HCT116 (cell line): ENCODE measurements around the gene ITGAE. TPM values are rescaled to one million over a fixed set of nuclear protein-coding genes. Genes with fewer than 3 reads are reported as not detected.

Experiments used
- ATAC-seq: fragments of 200-7000 bp; cut with Tn5 transposase; 2 replicates; pipeline ENCODE4 v1.9.1; 2020; ENCODE audit warnings: mild to moderate bottlenecking, moderate library complexity
- BruUV-seq: library from RNA; stranded (reverse); fragments of 400-500 nt; replicated peaks from 2 replicates; lab custom pipeline; 2021; lab: Mats Ljungman, UMichigan
- CTCF ChIA-PET: fragments of 300-600 bp; sonication (Branson Sonifier 250); formaldehyde crosslinking; loops from one replicate; lab custom pipeline; 2021; ENCODE audit warnings: antibody characterized with exemption; lab: Charles Lee
- POLR2A ChIA-PET: fragments of 300-600, 350-600 bp; sonication (Branson Sonifier 250); formaldehyde crosslinking; loops from one replicate; lab custom pipeline; 2021; ENCODE audit warnings: antibody characterized with exemption; lab: Charles Lee
- RAD21 ChIA-PET, 2 experiments: fragments of 300-600 bp; sonication (Branson Sonifier 250); formaldehyde crosslinking; loops; one replicate each; lab custom pipeline; 2023; ENCODE audit warnings: low total read pairs in 2 of 2; ENCODE audit not compliant: uncharacterized antibody in 2 of 2, unreplicated experiment in 2 of 2, low non-redundant PET in 1 of 2; lab: Charles Lee
- DNase-seq: peaks from one replicate; pipeline ENCODE4 v3.0.0-alpha.2; 2010; ENCODE audit warnings: low read depth, low spot score
- H2AFZ ChIP-seq: fragments of 200-600 bp; shearing (Covaris generic), sonication (generic); 2 replicates; pipeline ENCODE4 v1.6.1; 2017; ENCODE audit warnings: low read depth, mixed run types, mixed read lengths, antibody characterized with exemption, low read length; ENCODE audit not compliant: poor library complexity, severe bottlenecking
- H3K27ac ChIP-seq: 2 replicates; pipeline ENCODE4 v1.5.1; 2012; ENCODE audit warnings: low read depth, low read length
- H3K27me3 ChIP-seq: fragments of 200-600 bp; sonication (generic); 2 replicates; pipeline ENCODE4 v1.6.1; 2016; ENCODE audit warnings: mixed run types, low read length, mixed read lengths; ENCODE audit not compliant: insufficient read depth
- H3K36me3 ChIP-seq, 2 experiments: fragments of 200-500 bp in 1 of 2; fragments of 200-600 bp in 1 of 2; sonication (Bioruptor generic) in 1 of 2; sonication (generic) in 1 of 2; 2 replicates each; pipeline versions ENCODE4 v1.5.1 to v1.6.1; 2014 to 2016; ENCODE audit warnings: low read length in 2 of 2, inconsistent platforms in 1 of 2, mixed read lengths in 1 of 2, mixed run types in 1 of 2; ENCODE audit not compliant: insufficient read depth in 2 of 2, control insufficient read depth in 1 of 2
- H3K4me1 ChIP-seq, 2 experiments: fragments of 200-600 bp in 1 of 2; sonication (generic) in 1 of 2; 2 replicates each; pipeline versions ENCODE4 v1.5.1 to v1.6.1; 2012 to 2017; ENCODE audit warnings: low read length in 2 of 2, inconsistent platforms in 1 of 2, mild to moderate bottlenecking in 1 of 2, mixed read lengths in 1 of 2, mixed run types in 1 of 2, moderate library complexity in 1 of 2; ENCODE audit not compliant: insufficient read depth in 2 of 2, control insufficient read depth in 1 of 2
- H3K4me2 ChIP-seq: fragments of 200-600 bp; sonication (generic); 2 replicates; pipeline ENCODE4 v1.6.1; 2017; ENCODE audit warnings: mixed run types, low read length, mixed read lengths
- H3K4me3 ChIP-seq, 2 experiments: fragments of 200-600 bp in 1 of 2; sonication (generic) in 1 of 2; replicated peaks in 1 of 2; 2 replicates each; pipeline ENCODE4 v1.5.1; 2011 to 2016; ENCODE audit warnings: low read length in 2 of 2, control low read depth in 1 of 2, low read depth in 1 of 2, mild to moderate bottlenecking in 1 of 2, mixed read lengths in 1 of 2, mixed run types in 1 of 2
- H3K79me2 ChIP-seq: fragments of 200-600 bp; sonication (generic); 2 replicates; pipeline ENCODE4 v1.6.1; 2017; ENCODE audit warnings: mild to moderate bottlenecking, mixed run types, low read length, moderate library complexity, mixed read lengths; ENCODE audit not compliant: insufficient read depth
- H3K9ac ChIP-seq: fragments of 200-600 bp; sonication (generic); 2 replicates; pipeline ENCODE4 v1.6.1; 2016; ENCODE audit warnings: low read length, mixed read lengths
- H3K9me2 ChIP-seq: fragments of 200-600 bp; sonication (generic), shearing (Covaris generic); 2 replicates; pipeline ENCODE4 v1.6.1; 2017; ENCODE audit warnings: mixed run types, mild to moderate bottlenecking, moderate library complexity; ENCODE audit not compliant: insufficient read depth
- H3K9me3 ChIP-seq, 2 experiments: fragments of 200-500 bp in 1 of 2; fragments of 200-600 bp in 1 of 2; sonication (Bioruptor generic) in 1 of 2; sonication (generic) in 1 of 2; 2 replicates each; pipeline ENCODE4 v1.6.1; 2014 to 2017; ENCODE audit warnings: low read length in 2 of 2, mixed read lengths in 2 of 2, inconsistent platforms in 1 of 2, low read depth in 1 of 2, mild to moderate bottlenecking in 1 of 2, mixed run types in 1 of 2, moderate library complexity in 1 of 2; ENCODE audit not compliant: control insufficient read depth in 1 of 2, insufficient read depth in 1 of 2
- H4K20me1 ChIP-seq: fragments of 200-600 bp; sonication (generic), shearing (Covaris generic); 2 replicates; pipeline ENCODE4 v1.6.1; 2017; ENCODE audit warnings: mixed run types, mild to moderate bottlenecking, moderate library complexity; ENCODE audit not compliant: insufficient read depth
- CBX3 ChIP-seq: IDR thresholded peaks from 2 replicates; pipeline ENCODE4 v1.6.1; 2012; ENCODE audit warnings: low read depth
- CEBPB ChIP-seq: IDR thresholded peaks from 2 replicates; pipeline ENCODE4 v1.6.1; 2012; ENCODE audit warnings: low read depth
- EGR1 ChIP-seq: IDR thresholded peaks from 2 replicates; pipeline ENCODE4 v1.6.1; 2012; ENCODE audit warnings: low read depth
- EZH2 ChIP-seq: fragments of 200-600 bp; sonication (generic); IDR thresholded peaks from 2 replicates; pipeline ENCODE4 v1.6.1; 2017; ENCODE audit warnings: antibody characterized with exemption, mixed run types
- EZH2phosphoT487 ChIP-seq: fragments of 200-600 bp; IDR thresholded peaks from 2 replicates; pipeline ENCODE4 v1.6.1; 2018; ENCODE audit warnings: antibody characterized with exemption, borderline replicate concordance
- JUND ChIP-seq: IDR thresholded peaks from 2 replicates; pipeline ENCODE4 v1.6.1; 2012
- MAX ChIP-seq: IDR thresholded peaks from 2 replicates; pipeline ENCODE4 v1.6.1; 2012
- POLR2A ChIP-seq: IDR thresholded peaks from 2 replicates; pipeline ENCODE4 v1.7.0; 2011; ENCODE audit warnings: borderline replicate concordance; ENCODE audit not compliant: insufficient read depth, insufficient read length; ENCODE audit errors: extremely low read depth
- RAD21 ChIP-seq: IDR thresholded peaks from 2 replicates; pipeline ENCODE4 v1.6.1; 2012; ENCODE audit warnings: low read depth, mild to moderate bottlenecking
- SP1 ChIP-seq: IDR thresholded peaks from 2 replicates; pipeline ENCODE4 v1.6.1; 2012; ENCODE audit warnings: low read depth
- TCF7L2 ChIP-seq: IDR thresholded peaks from 2 replicates; pipeline ENCODE4 v1.7.0; 2011; ENCODE audit warnings: borderline replicate concordance, inconsistent platforms; ENCODE audit not compliant: insufficient read depth, insufficient read length; ENCODE audit errors: extremely low read depth
- ZBTB33 ChIP-seq: IDR thresholded peaks from 2 replicates; pipeline ENCODE4 v1.6.1; 2011; ENCODE audit warnings: mild to moderate bottlenecking, low read length, moderate library complexity; ENCODE audit not compliant: insufficient replicate concordance; ENCODE audit errors: extremely low read depth
- ZFX ChIP-seq: fragments of 450-650 bp; IDR thresholded peaks from 2 replicates; pipeline ENCODE4 v1.6.1; 2017
- intact Hi-C: fragments of 100-400 bp; cut with micrococcal nuclease; formaldehyde crosslinking; loops from 2 replicates; pipeline ENCODE4 v1.10.0; 2022
- total RNA-seq: library from RNA; stranded (reverse); gene quantifications from one replicate; pipeline ENCODE4 v1.2.1, GENCODE V29; 2021; ENCODE audit not compliant: unreplicated experiment

The ITGAE gene
- total RNA-seq, 1 experiment from 2014 or later, result 19.9 TPM

GRCh38 chr17:3751836-3752235, 49.2 kb downstream of the ITGAE start (continued):
- TF ChIP-seq EZH2 (no peak), RAD21 (no peak), JUND (no peak), EGR1 (no peak), SP1 (no peak), ZBTB33 (no peak), POLR2A (no peak), CBX3 (no peak), ZFX (no peak), TCF7L2 (no peak), MAX (no peak)

DNA sequence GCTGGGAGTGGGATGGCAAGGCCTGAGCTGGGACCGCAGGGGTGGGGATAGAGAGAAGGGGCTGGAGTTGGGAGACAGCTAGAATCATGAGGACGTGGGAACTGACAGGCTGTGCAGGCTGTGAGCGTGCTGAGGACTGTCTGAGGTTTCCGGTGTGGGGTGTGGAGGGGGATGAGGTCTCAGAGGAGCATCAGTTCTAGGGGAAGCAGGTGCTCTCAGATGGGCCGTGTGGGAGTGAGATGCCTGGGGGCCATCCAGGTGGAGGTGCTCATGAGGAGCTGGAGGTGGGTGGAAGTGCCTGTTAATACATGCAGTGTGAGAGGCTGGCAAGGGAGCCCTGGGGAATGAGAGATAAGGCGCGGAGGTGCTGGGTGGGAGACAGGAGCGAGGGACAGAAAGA, 50.1 kb downstream of the ITGAE start:
- TF ChIP-seq TCF7L2, result no peak
- no peak for TF ChIP-seq MAX
- no peak for TF ChIP-seq ZBTB33
- no peak for TF ChIP-seq ZFX
- TF ChIP-seq EZH2phosphoT487, result no peak
- TF ChIP-seq RAD21, result no peak
- no peak for TF ChIP-seq CEBPB
- Histone ChIP-seq H3K36me3 (no peaks in the 10 kb centered on the region), H3K27me3 (no peaks in the 10 kb centered on the region), H3K4me3 (no peak overlapping the region), H3K4me1 (peaks cover 4 to 16% of the 10 kb centered on the region in 2 experiments; a peak in 3 of 4 replicates), H3K4me2 (no peak overlapping the region), H2AFZ (no peak overlapping the region), H3K9me2 (no peaks in the 10 kb centered on the region), H3K27ac (no peak overlapping the region), H3K9ac (no peak overlapping the region), H3K9me3 (no peaks in the 10 kb centered on the region), H4K20me1 (no peaks in the 10 kb centered on the region), H3K79me2 (no peaks in the 10 kb centered on the region)
- intact Hi-C loops, result no loop called here
- ChIA-PET CTCF (interaction anchor here (2.8 kb wide), 1 partner anchor 13 kb away, joined by 16 read pairs; no protein-coding TSS in a partner anchor), POLR2A (no interaction called here), RAD21 (no interaction called here)
- DNase-seq (no peak), ATAC-seq (no peak)
- BruUV-seq, result no TSS peak
